ENCODE results near the gene ZNF776. TPM values are rescaled to one million over a fixed set of nuclear protein-coding genes. Genes with fewer than 3 reads are reported as not detected.

The ZNF776 gene
- polyA plus RNA-seq, 1 donor from 2014 or later: 62.3 TPM

- Histone ChIP-seq H2AFZ (ENCODE audit: low read depth, low read length) (no peak overlapping the region), H3K79me2 (replicated peaks; ENCODE audit: insufficient read depth, low read length) (peaks cover 68% of the 10 kb centered on the region), H3K9ac (ENCODE audit: low read length) (no peak overlapping the region), H3K4me2 (ENCODE audit: low read length) (no peak overlapping the region), H3K9me2 (ENCODE audit: insufficient read depth, low read length) (no peaks in the 10 kb centered on the region), H3F3A (ENCODE audit: insufficient read depth, low read length, poor library complexity, severe bottlenecking) (no peaks in the 10 kb centered on the region), H3K9me3 (ENCODE audit: low read length) (no peaks in the 10 kb centered on the region), H4K20me1 (ENCODE audit: insufficient read depth) (no peaks in the 10 kb centered on the region), H3K27me3 (ENCODE audit: insufficient read depth, low read depth, low read length) (no peaks in the 10 kb centered on the region), H3K36me3 (ENCODE audit: insufficient read depth, low read length) (peaks cover 9% of the 10 kb centered on the region), H3K4me3 (ENCODE audit: low read length) (no peak overlapping the region), H3K27ac (ENCODE audit: low read length) (no peak overlapping the region)
- TF ChIP-seq TAF1 (IDR thresholded peaks at IDR 0.05; ENCODE audit: low read depth) (no peak), POLR2AphosphoS5 (IDR thresholded peaks at IDR 0.05) (no peak)
These were observed 26.9 kb downstream of the ZNF776 start for GRCh38 chr19:57773488-57773887.

GRCh38 chr19:57776764-57777296, 30.2 kb downstream of the ZNF776 start:
- no peak for TF ChIP-seq CTCF (IDR thresholded peaks at IDR 0.05; ENCODE audit: poor library complexity, severe bottlenecking)
- TF ChIP-seq RAD21 (conservative IDR thresholded peaks at IDR 0.05): no peak
- no peak for TF ChIP-seq EZH2 (IDR thresholded peaks at IDR 0.05; ENCODE audit: borderline replicate concordance, insufficient read depth, low read length, poor library complexity, severe bottlenecking)
- TF ChIP-seq SMC3 (conservative IDR thresholded peaks at IDR 0.05; ENCODE audit: poor library complexity): no peak
- no peaks in the 10 kb centered on the region for H4K20me1 ChIP-seq (ENCODE audit: insufficient read depth)
- peaks cover 32% of the 10 kb centered on the region for H3K36me3 ChIP-seq (ENCODE audit: insufficient read depth, low read length)

DNA sequence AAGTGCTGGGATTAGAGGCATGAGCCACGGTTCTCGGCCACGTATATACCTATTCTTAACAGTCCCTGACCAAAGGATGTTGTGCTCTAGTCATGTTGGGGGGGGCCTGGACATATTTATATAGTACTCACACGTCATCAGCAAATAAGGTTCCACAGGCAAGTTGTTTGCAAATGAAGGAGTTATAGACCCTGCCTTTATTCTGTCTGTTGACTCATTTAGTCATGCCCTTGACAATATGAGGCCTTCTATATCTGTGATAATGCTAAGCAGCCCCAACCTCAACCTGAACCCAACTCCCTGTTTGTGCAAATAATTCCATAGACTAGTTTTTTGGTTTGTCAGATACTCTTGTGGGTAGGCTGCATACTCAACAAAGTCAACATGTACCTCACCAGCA, 31.7 kb downstream of the ZNF776 start:
- H3K4me3 ChIP-seq (ENCODE audit: low read length): no peak overlapping the region
- no peaks in the 10 kb centered on the region for H4K20me1 ChIP-seq (ENCODE audit: insufficient read depth)
- H3K79me2 ChIP-seq (replicated peaks; ENCODE audit: insufficient read depth, low read length): peaks cover 51% of the 10 kb centered on the region
- no peak overlapping the region for H3K27ac ChIP-seq (ENCODE audit: low read length)
- H3F3A ChIP-seq (ENCODE audit: insufficient read depth, low read length, poor library complexity, severe bottlenecking): no peaks in the 10 kb centered on the region
- H3K9me2 ChIP-seq (ENCODE audit: insufficient read depth, low read length): no peaks in the 10 kb centered on the region
- H3K4me2 ChIP-seq (ENCODE audit: low read length): no peak overlapping the region
- H3K27me3 ChIP-seq (ENCODE audit: insufficient read depth, low read depth, low read length): no peaks in the 10 kb centered on the region
- no peak overlapping the region for H3K9ac ChIP-seq (ENCODE audit: low read length)
- peaks cover 29% of the 10 kb centered on the region for H3K36me3 ChIP-seq (ENCODE audit: insufficient read depth, low read length)
- no peak for TF ChIP-seq SMC3 (conservative IDR thresholded peaks at IDR 0.05; ENCODE audit: poor library complexity)
- TF ChIP-seq REST (IDR thresholded peaks at IDR 0.05; ENCODE audit: borderline replicate concordance): no peak
- no peak for TF ChIP-seq CTCF (IDR thresholded peaks at IDR 0.05; ENCODE audit: poor library complexity, severe bottlenecking)
- H2AFZ ChIP-seq (ENCODE audit: low read depth, low read length): no peak overlapping the region
- H3K9me3 ChIP-seq (ENCODE audit: low read length): peaks cover 7% of the 10 kb centered on the region

More at GRCh38 chr19:57776764-57777296, 30.2 kb downstream of the ZNF776 start:
- peaks cover 7% of the 10 kb centered on the region for H3K9me3 ChIP-seq (ENCODE audit: low read length)
- H3K27me3 ChIP-seq (ENCODE audit: insufficient read depth, low read depth, low read length): no peaks in the 10 kb centered on the region
- no peak overlapping the region for H3K9ac ChIP-seq (ENCODE audit: low read length)
- no peak overlapping the region for H2AFZ ChIP-seq (ENCODE audit: low read depth, low read length)
- peaks cover 66% of the 10 kb centered on the region for H3K79me2 ChIP-seq (replicated peaks; ENCODE audit: insufficient read depth, low read length)
- no peak overlapping the region for H3K4me3 ChIP-seq (ENCODE audit: low read length)
- no peaks in the 10 kb centered on the region for H3F3A ChIP-seq (ENCODE audit: insufficient read depth, low read length, poor library complexity, severe bottlenecking)
- no peaks in the 10 kb centered on the region for H3K9me2 ChIP-seq (ENCODE audit: insufficient read depth, low read length)
- no peak overlapping the region for H3K27ac ChIP-seq (ENCODE audit: low read length)
- H3K4me2 ChIP-seq (ENCODE audit: low read length): no peak overlapping the region
